SU-DHL-6 (cell line): ENCODE results near the gene RXFP3.

Experiments
- EZH2phosphoT487 ChIP-seq: fragments of 200-600 bp; sonication (generic), shearing (Covaris generic); conservative IDR thresholded peaks from 2 replicates; pipeline ENCODE4 v1.6.1; 2018; ENCODE audit warnings: mild to moderate bottlenecking, antibody characterized with exemption, low read length, moderate library complexity, mixed read lengths
- TF ChIP-seq, protein P1 (sequence below): fragments of 200-600 bp; sonication (generic); IDR thresholded peaks from one replicate; pipeline ENCODE4 v1.5.1; 2017; ENCODE audit warnings: antibody characterized with exemption, mild to moderate bottlenecking, low read length, moderate library complexity; ENCODE audit not compliant: insufficient read depth, poor library complexity, severe bottlenecking

DNA sequence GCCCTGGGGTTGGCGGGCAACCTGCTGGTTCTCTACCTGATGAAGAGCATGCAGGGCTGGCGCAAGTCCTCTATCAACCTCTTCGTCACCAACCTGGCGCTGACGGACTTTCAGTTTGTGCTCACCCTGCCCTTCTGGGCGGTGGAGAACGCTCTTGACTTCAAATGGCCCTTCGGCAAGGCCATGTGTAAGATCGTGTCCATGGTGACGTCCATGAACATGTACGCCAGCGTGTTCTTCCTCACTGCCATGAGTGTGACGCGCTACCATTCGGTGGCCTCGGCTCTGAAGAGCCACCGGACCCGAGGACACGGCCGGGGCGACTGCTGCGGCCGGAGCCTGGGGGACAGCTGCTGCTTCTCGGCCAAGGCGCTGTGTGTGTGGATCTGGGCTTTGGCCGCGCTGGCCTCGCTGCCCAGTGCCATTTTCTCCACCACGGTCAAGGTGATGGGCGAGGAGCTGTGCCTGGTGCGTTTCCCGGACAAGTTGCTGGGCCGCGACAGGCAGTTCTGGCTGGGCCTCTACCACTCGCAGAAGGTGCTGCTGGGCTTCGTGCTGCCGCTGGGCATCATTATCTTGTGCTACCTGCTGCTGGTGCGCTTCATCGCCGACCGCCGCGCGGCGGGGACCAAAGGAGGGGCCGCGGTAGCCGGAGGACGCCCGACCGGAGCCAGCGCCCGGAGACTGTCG lies 976 bp downstream of the RXFP3 start:
- TF ChIP-seq, protein P1, sequence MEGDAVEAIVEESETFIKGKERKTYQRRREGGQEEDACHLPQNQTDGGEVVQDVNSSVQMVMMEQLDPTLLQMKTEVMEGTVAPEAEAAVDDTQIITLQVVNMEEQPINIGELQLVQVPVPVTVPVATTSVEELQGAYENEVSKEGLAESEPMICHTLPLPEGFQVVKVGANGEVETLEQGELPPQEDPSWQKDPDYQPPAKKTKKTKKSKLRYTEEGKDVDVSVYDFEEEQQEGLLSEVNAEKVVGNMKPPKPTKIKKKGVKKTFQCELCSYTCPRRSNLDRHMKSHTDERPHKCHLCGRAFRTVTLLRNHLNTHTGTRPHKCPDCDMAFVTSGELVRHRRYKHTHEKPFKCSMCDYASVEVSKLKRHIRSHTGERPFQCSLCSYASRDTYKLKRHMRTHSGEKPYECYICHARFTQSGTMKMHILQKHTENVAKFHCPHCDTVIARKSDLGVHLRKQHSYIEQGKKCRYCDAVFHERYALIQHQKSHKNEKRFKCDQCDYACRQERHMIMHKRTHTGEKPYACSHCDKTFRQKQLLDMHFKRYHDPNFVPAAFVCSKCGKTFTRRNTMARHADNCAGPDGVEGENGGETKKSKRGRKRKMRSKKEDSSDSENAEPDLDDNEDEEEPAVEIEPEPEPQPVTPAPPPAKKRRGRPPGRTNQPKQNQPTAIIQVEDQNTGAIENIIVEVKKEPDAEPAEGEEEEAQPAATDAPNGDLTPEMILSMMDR = no peak
- no peak for TF ChIP-seq EZH2phosphoT487
